ENCODE results near the gene CNPY3.
A peak's percentile ranks its signal among the peaks of the same experiment; 100 is the strongest.
"Not testable (repeated sequence)": the region's sequence is repeated elsewhere in the genome, so short reads cannot be mapped to it uniquely, and the experiment has no call there.

Gene CNPY3

DNA sequence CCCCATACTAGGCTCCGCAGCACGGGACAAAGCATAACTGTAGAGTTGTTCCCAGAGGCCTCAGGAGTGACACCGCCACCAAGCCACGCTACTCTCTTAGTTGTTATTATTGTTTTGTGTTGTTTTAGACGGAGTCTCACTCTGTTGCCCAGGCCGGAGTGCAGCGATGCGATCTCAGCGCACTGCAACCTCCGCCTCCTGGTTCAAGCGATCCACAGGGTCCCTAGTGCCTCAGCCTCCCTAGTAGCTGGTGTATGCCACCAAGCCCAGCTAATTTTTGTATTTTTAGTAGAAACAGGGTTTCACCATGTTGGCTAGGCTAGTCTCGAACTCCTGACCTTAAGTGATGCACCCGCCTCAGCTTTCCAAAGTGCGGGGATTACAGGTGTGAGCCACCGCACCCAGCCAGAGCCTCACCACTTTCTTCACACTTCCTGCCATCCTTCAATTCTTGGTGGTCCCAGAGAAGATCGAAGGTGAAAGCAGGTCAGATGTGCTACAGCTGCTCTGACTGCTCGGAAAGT, 38.0 kb upstream of the CNPY3 start:
- TF ChIP-seq CTCF (IDR thresholded peaks at IDR 0.05; ENCODE audit: control insufficient read depth, extremely low read depth, insufficient read depth): no peak
- DNase-seq (ENCODE audit: low read depth): no peak
- H3K4me3 ChIP-seq (ENCODE audit: low read depth, low read length): peak overlapping the region; percentile 90

GRCh38 chr6:42894041-42894828, 35.0 kb upstream of the CNPY3 start:
- not testable (repeated sequence) for DNase-seq (ENCODE audit: low read depth); H3K4me3 ChIP-seq (ENCODE audit: low read depth, low read length)

GRCh38 chr6:42896178-42896719, 33.0 kb upstream of the CNPY3 start:
- H3K4me3 ChIP-seq (ENCODE audit: low read depth, low read length): no peak overlapping the region
- DNase-seq (ENCODE audit: low read depth): no peak
- TF ChIP-seq CTCF (IDR thresholded peaks at IDR 0.05; ENCODE audit: control insufficient read depth, extremely low read depth, insufficient read depth): no peak

- H3K4me3 ChIP-seq (ENCODE audit: low read depth, low read length): no peak overlapping the region
- peak; percentile 59 for TF ChIP-seq CTCF (IDR thresholded peaks at IDR 0.05; ENCODE audit: control insufficient read depth, extremely low read depth, insufficient read depth)
- DNase-seq (ENCODE audit: low read depth): no peak
Observed at GRCh38 chr6:42898891-42899361, 30.4 kb upstream of the CNPY3 start.

DNA sequence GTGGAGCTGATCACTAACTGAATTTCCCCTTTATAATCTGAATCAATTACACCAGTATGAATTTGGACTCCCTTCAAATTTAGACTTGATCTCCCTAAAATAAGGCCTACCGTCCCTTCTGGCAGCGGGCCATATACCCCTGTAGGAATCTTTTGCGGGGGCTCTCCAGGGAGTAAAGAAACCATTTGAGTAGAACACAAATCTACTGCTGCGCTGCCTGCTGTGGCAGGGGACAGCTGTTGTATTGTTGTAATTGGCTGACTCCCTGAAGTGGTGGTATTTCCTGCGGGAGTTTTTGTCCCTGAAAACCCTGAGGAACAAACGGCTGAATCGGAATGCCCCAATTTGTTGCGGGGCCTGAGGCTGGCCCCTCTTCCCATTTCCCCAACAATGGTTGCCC, 29.4 kb upstream of the CNPY3 start:
- DNase-seq (ENCODE audit: low read depth): no peak
- H3K4me3 ChIP-seq (ENCODE audit: low read depth, low read length): no peak overlapping the region
- TF ChIP-seq CTCF (IDR thresholded peaks at IDR 0.05; ENCODE audit: control insufficient read depth, extremely low read depth, insufficient read depth): no peak

GRCh38 chr6:42901538-42901957, 27.7 kb upstream of the CNPY3 start:
- peak; percentile 75 for DNase-seq (ENCODE audit: low read depth)
- no peak overlapping the region for H3K4me3 ChIP-seq (ENCODE audit: low read depth, low read length)
- TF ChIP-seq CTCF (IDR thresholded peaks at IDR 0.05; ENCODE audit: control insufficient read depth, extremely low read depth, insufficient read depth): peak; percentile 95

- DNase-seq (ENCODE audit: low read depth); H3K4me3 ChIP-seq (ENCODE audit: low read depth, low read length): not testable (repeated sequence)
Observed at GRCh38 chr6:42902429-42903263, 26.6 kb upstream of the CNPY3 start.

Data from LNCaP clone FGC (cell line).